Large intestine (tissue), 3 donors: Measurements from ENCODE around the gene PPP1R16B. TPM values are rescaled to one million over a fixed set of nuclear protein-coding genes. Genes with fewer than 3 reads are reported as not detected.
"Not testable (repeated sequence)": the region's sequence is repeated elsewhere in the genome, so short reads cannot be mapped to it uniquely, and the experiment has no call there.

Source experiments
- DNase-seq, 2 donors: peaks; one replicate each; pipeline versions ENCODE4 v3.0.0 to v3.0.0-alpha.2; 2013
- H3K27ac ChIP-seq: one replicate; pipeline ENCODE4 v1.5.1; 2013; ENCODE audit warnings: low read length
- H3K27me3 ChIP-seq: 2 replicates; pipeline ENCODE4 v1.6.1; 2013; ENCODE audit warnings: low read length; ENCODE audit not compliant: control insufficient read depth, insufficient read depth
- H3K36me3 ChIP-seq: 2 replicates; pipeline ENCODE4 v1.6.1; 2013; ENCODE audit warnings: low read length; ENCODE audit not compliant: control insufficient read depth, insufficient read depth
- H3K4me1 ChIP-seq: one replicate; pipeline ENCODE4 v1.6.1; 2013; ENCODE audit warnings: low read length; ENCODE audit not compliant: control insufficient read depth, insufficient read depth
- H3K4me3 ChIP-seq: one replicate; pipeline ENCODE4 v1.5.1; 2013; ENCODE audit warnings: low read length
- H3K9me3 ChIP-seq: one replicate; pipeline ENCODE4 v1.6.1; 2013; ENCODE audit warnings: mild to moderate bottlenecking, low read depth, low read length, moderate library complexity; ENCODE audit not compliant: control insufficient read depth
- WGBS: methylation state at CpG from one replicate; pipeline ENCODE4 v1.1.5; 2013; ENCODE audit warnings: low lambda C conversion rate; ENCODE audit not compliant: insufficient coverage; 5-methylcytosine and 5-hydroxymethylcytosine counted together
- polyA plus RNA-seq: library from polyadenylated mRNA; unstranded; fragments of 120-200 nt; gene quantifications from one replicate; pipeline ENCODE4 v1.2.1, GENCODE V29; 2013

The PPP1R16B gene
- polyA plus RNA-seq, 1 donor, result 3.5 TPM

DNA sequence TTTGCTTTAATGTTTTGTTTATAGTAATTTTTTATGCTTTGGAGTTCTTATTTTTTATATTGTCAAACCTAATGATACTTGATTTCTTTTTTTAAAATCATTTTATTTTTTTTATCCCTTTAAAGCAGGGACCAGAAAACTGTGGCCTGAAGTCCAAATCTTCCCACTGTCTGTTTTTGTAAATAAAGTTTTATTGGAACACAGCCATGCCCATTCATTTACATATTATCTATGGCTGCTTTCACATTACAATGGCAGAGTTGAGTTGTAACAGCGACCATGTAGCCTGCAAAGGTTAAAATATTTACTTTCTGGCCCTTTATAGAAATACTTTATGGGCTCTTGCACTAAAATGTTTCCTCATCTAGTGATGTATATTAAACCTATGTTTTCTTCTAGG lies 42.3 kb downstream of the PPP1R16B start:
- Histone ChIP-seq H3K4me3 (no peak overlapping the region), H3K27me3 (no peaks in the 10 kb centered on the region), H3K36me3 (no peaks in the 10 kb centered on the region), H3K27ac (no peak overlapping the region), H3K4me1 (no peaks in the 10 kb centered on the region), H3K9me3 (no peaks in the 10 kb centered on the region)
- no peak for DNase-seq
- WGBS, result no CpG with 5 or more reads among the region's 1 CpG

- H3K36me3 ChIP-seq, result no peaks in the 10 kb centered on the region
- H3K27ac ChIP-seq, result no peak overlapping the region
- WGBS, result no CpG with 5 or more reads among the region's 8 CpGs
- no peak for DNase-seq
- no peak overlapping the region for H3K4me3 ChIP-seq
- no peaks in the 10 kb centered on the region for H3K4me1 ChIP-seq
- H3K9me3 ChIP-seq, result no peaks in the 10 kb centered on the region
- H3K27me3 ChIP-seq, result peaks cover 6% of the 10 kb centered on the region
Observed at GRCh38 chr20:38853759-38854158, 48.3 kb downstream of the PPP1R16B start.

DNA sequence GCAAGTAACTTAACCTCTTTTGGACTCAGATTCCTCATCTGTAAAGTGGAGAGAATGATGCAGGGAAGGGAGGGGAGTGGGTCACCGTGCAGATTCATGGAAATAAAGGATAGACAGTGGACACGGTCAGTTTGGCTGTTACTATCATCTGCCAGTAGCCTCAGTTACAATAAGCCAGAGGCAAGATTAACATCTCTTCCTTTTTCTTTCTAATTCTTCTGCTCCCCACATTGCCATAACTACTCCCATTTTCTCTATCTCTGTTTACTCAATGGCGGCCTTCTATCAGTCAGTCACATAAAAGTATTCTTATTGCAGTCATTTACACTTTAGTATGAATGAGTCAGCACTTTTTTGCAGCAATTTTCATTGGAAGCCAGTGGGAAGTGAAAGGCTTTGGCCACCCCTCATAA lies 49.2 kb downstream of the PPP1R16B start:
- Histone ChIP-seq H3K4me1 (no peaks in the 10 kb centered on the region), H3K9me3 (no peaks in the 10 kb centered on the region), H3K27me3 (peaks cover 6% of the 10 kb centered on the region), H3K4me3 (no peak overlapping the region), H3K36me3 (no peaks in the 10 kb centered on the region), H3K27ac (no peak overlapping the region)
- WGBS, result 60% methylated on average over 1 of the region's 3 CpGs
- no peak for DNase-seq

DNA sequence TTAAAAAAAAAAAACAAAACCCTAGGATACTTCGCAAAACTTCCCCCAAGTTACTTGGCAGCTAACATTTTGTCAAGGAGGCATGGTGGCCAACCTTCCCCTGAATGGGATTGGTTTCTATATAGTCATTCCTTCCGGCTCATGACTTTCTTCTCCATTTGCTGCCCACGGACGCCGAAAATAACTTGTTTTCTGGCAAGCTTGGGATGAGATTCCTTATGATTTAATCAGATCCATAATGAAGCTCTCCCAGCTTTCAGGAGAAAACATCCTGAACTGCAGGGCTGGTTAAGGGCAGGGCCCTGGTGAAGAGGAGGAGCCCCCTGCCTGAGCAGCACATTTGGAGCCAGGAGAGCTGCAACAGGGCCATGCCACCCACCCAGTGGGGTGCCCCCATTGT lies 49.9 kb downstream of the PPP1R16B start:
- Histone ChIP-seq H3K4me3 (no peak overlapping the region), H3K4me1 (no peaks in the 10 kb centered on the region), H3K36me3 (no peaks in the 10 kb centered on the region), H3K27ac (no peak overlapping the region), H3K27me3 (peaks cover 6% of the 10 kb centered on the region), H3K9me3 (no peaks in the 10 kb centered on the region)
- no CpG with 5 or more reads among the region's 5 CpGs for WGBS
- DNase-seq, result no peak

GRCh38 chr20:38856570-38856969 lies 51.1 kb downstream of the PPP1R16B start:
- H3K4me3 ChIP-seq, result no peak overlapping the region
- H3K4me1 ChIP-seq, result no peaks in the 10 kb centered on the region
- no peak overlapping the region for H3K27ac ChIP-seq
- no peak for DNase-seq
- 100% methylated on average over 1 of the region's 2 CpGs for WGBS
- peaks cover 6% of the 10 kb centered on the region for H3K27me3 ChIP-seq
- H3K9me3 ChIP-seq, result no peaks in the 10 kb centered on the region
- no peaks in the 10 kb centered on the region for H3K36me3 ChIP-seq

DNA sequence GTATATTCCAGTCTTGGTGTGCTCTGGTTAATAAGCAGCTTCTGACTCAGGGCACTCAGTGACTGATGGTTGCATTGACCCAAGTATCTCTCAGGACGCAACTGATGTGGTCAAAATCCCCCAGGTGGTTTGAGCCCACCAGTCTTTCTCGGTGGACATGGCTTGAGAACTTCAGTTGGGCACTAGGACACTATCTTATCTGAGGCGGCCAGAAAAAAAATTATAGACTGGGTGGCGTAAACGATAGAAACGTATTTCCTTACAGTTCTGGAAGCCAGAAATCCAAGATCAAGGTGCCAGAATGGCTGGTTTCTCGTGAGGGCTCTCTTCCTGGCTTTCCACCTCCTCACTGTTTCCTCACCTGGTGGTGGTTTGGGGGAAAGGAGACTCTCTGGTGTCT lies 52.2 kb downstream of the PPP1R16B start:
- no peaks in the 10 kb centered on the region for H3K36me3 ChIP-seq
- no peaks in the 10 kb centered on the region for H3K4me1 ChIP-seq
- no peak for DNase-seq
- WGBS, result no CpG with 5 or more reads among the region's 7 CpGs
- no peak overlapping the region for H3K27ac ChIP-seq
- no peak overlapping the region for H3K4me3 ChIP-seq
- H3K27me3 ChIP-seq, result peaks cover 6% of the 10 kb centered on the region
- H3K9me3 ChIP-seq, result no peaks in the 10 kb centered on the region

- WGBS, result no CpG with 5 or more reads among the region's 9 CpGs
- Histone ChIP-seq H3K36me3 (no peaks in the 10 kb centered on the region), H3K27ac (no peak overlapping the region), H3K27me3 (peaks cover 6% of the 10 kb centered on the region), H3K4me3 (no peak overlapping the region), H3K9me3 (no peaks in the 10 kb centered on the region), H3K4me1 (no peaks in the 10 kb centered on the region)
- no peak for DNase-seq
Observed at GRCh38 chr20:38859070-38859690, 53.7 kb downstream of the PPP1R16B start.

- H3K9me3 ChIP-seq, DNase-seq, H3K4me3 ChIP-seq, H3K36me3 ChIP-seq, H3K27me3 ChIP-seq, H3K4me1 ChIP-seq, H3K27ac ChIP-seq: not testable (repeated sequence)
- WGBS, result no CpG with 5 or more reads among the region's 4 CpGs
Observed at GRCh38 chr20:38859857-38860256, 54.4 kb downstream of the PPP1R16B start.

- Histone ChIP-seq H3K27me3 (peaks cover 6% of the 10 kb centered on the region), H3K9me3 (no peaks in the 10 kb centered on the region), H3K27ac (no peak overlapping the region), H3K36me3 (no peaks in the 10 kb centered on the region), H3K4me3 (no peak overlapping the region), H3K4me1 (no peaks in the 10 kb centered on the region)
- DNase-seq, result no peak
- WGBS, result no CpG with 5 or more reads among the region's 1 CpG
Observed at GRCh38 chr20:38861071-38861401, 55.5 kb downstream of the PPP1R16B start.

- H3K27ac ChIP-seq, result no peak overlapping the region
- H3K9me3 ChIP-seq, result no peaks in the 10 kb centered on the region
- H3K4me3 ChIP-seq, result no peak overlapping the region
- 100% methylated on average over 2 of the region's 5 CpGs for WGBS
- DNase-seq, result no peak
- H3K36me3 ChIP-seq, result no peaks in the 10 kb centered on the region
- H3K27me3 ChIP-seq, result no peaks in the 10 kb centered on the region
- H3K4me1 ChIP-seq, result no peaks in the 10 kb centered on the region
Observed at GRCh38 chr20:38862226-38862625, 56.7 kb downstream of the PPP1R16B start.

DNA sequence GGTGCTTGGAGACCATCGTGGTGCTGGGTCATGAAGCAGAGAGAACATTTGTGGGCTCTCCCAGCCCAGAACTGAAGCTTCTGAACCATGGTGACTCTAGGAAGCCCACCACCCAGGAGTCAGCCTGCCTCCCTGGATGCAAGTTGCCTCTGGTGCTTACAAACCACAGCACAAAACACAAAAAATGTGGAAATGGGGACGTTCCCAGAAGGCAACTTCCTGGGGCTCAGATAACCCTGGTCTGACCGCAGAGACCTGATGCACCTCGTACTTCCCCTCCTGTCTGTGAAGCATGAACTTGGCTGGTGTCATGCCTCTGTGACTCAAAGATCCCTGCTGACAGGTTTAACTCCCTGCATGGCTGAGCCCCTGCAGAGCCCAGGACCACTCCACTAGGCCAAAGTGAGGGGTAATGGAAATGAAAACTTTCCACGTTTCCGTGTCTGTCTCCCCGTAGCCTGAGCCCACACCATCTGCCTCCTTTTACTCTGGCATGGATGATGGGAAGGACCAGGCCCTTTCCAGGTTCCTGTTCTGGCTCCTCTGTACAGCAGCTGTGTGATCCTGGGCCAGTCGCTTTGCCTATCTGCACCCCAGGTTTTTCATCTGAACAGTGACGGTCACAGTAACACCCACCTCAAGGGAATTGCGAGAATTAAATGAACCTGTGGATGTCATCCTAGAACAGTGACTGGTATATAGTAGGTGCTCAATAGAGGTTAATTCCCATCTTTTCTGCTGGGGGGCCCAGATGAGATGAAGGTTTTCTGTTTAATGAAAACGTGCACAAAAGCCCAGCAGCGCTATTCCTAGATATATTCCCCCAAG lies 57.7 kb downstream of the PPP1R16B start:
- Histone ChIP-seq H3K9me3 (no peaks in the 10 kb centered on the region), H3K4me3 (no peak overlapping the region), H3K36me3 (no peaks in the 10 kb centered on the region), H3K4me1 (no peaks in the 10 kb centered on the region), H3K27ac (no peak overlapping the region), H3K27me3 (no peaks in the 10 kb centered on the region)
- 100% methylated on average over 2 of the region's 12 CpGs for WGBS
- no peak for DNase-seq
